DMS114 treated with DMSO at 0.1 percent for 48 hours (cell line): ENCODE measurements around the gene MFRP.

Experiments
- DNase-seq: peaks from one replicate; lab custom pipeline; 2025; ENCODE audit not compliant: unreplicated experiment; lab: John Stamatoyannopoulos, UW

Gene MFRP

DNA sequence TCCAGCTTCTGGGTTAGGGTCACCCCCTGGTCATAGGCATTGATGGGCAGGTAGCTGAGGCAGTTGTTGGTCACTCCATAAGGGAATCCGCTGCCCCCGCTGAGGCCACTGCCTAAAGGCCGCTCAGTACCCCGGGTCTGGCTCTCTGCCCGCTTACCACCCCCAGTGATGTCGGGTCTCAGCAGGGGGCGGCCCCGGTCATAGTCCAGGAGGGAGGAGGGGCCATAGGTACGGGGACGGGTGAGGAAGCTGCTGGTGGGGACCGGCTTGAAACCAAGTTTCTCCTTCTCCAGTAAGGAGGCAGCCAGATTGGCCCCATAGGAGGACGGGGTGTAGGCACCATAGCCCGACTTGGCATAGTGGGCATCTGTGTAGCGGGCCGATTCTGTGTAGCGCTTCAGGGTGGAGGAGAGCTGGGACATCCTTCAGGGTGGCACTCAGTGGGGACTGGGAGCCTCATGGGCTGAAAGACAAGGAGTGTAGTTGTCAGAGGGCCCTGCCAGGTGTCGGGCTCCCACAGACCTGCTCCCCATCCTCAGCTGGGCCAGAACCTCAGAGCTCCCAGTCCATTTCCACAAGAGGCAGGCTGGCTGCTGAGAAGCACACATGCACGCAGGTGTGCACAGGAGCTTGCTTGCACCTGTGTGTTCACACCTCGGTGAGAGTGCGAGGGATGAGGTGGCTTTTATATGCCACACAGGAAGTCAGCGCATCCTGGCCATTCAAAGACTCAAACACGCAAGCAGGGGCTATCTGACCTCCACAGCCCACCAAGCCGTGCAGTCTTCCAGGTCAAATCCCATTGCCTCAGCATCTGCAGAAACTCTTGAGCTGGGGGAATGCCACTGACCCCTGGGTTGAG is 26.8 kb upstream of the MFRP start:
- no peak for DNase-seq

DNA sequence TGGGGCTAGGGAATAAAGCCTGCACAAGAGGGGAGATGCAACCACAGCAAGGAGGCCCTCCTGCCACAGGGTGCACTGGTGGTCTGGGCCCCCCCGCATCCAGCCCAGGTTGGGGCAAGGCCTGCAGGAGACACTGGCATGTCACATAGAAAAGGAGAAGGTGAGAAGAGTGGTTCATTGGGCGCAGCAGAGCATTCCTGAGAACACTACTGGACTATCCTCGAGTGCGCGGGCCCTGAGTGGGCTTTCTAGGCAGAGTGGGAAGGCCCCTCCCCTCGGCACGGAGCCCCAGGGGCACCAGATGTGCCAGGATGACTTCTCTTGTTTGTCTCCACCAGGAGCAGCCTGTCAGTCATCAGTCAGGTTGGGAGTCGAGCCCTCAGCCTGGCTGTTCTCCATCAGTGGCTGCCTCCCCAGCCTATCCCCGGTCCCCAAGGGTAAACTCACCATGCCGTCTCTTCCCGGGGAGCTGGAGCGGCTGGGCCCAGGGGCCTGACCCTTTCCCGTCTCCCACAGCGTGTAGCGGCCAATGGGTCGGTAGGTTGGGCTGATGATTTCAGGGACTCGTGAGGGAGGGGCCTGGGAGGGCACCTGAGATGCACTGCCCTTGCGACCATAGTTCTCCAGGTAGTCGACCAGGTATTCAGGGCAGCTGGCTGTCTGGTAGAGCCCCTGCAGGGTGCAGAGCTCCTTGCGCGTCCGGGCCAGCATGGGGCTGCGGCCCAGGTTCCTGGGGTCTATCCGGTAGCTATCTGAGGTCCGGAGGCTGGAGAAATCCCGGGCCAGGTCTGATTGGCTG is 26.0 kb upstream of the MFRP start:
- no peak for DNase-seq

DNA sequence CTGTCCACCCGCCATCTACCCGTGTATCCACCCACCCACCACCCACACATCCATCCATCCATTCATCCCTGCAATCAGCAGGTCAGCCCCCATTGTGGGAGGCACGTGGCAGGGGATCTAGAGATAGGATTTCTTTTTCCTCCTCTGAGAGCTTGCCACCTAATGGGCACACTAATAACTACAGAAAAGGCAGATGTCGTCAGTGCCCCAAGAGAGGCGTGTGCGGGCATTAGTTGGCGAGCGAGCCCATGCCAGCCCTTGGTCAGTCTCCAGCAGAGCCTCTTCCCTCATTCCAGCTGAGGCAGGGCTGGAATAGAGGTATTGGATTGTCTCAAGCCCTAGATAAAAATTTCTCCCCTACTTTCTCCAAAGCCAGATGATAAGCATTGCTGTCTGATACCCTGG is 25.3 kb upstream of the MFRP start:
- no peak for DNase-seq

DNA sequence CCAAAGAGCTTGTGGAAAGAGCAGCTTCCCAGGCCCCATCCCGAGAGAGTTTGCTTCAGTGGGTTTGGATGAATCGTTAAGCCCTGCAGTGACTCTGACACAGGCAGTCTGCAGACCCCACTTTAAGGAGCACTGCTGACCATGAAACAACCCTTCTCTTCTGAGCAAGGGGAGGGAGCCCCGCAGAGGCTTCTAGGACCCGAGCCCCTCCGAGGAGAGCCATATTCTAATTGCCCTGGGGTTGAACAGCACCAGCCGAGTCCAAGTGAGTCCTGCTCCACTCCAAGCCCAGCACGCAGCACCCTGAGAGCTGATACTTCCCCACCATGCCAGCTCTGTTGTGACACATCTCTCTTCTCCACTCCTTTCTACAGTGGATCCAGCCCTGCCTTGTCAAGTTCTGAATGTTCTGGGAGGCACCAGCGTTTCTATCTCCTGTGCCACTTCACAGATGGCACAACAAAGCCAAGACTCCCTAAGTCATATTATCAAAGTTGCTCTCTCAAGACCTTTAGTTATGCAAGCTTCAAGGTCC is 24.6 kb upstream of the MFRP start:
- no peak for DNase-seq

DNA sequence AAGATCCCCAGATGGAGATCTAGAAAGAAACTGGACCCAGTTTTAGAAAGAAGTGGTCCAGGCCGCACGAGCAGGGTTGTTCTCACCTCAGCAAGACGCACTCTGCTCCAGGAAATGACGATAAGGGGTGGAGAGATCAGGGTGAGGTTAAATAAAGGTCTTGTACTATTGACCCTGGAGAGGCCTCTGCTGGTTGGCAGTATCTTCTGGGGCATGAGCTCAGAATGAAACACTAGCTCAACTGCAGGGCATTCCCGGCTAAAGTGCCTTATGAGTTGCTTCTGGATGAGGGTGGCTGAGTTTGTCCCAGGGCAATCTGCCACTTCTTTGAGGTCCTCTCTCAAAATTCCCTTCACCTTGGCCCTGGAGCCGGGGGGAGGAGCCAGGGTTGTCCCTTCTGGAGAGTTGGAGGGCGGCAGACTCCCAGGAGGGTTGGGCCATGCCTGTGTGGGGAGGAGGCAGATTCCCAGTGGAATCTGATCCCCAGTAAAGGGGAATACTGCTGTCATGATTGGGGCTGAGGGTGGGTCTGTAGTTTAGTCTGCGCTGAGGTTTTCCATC is 24.1 kb upstream of the MFRP start:
- no peak for DNase-seq

DNA sequence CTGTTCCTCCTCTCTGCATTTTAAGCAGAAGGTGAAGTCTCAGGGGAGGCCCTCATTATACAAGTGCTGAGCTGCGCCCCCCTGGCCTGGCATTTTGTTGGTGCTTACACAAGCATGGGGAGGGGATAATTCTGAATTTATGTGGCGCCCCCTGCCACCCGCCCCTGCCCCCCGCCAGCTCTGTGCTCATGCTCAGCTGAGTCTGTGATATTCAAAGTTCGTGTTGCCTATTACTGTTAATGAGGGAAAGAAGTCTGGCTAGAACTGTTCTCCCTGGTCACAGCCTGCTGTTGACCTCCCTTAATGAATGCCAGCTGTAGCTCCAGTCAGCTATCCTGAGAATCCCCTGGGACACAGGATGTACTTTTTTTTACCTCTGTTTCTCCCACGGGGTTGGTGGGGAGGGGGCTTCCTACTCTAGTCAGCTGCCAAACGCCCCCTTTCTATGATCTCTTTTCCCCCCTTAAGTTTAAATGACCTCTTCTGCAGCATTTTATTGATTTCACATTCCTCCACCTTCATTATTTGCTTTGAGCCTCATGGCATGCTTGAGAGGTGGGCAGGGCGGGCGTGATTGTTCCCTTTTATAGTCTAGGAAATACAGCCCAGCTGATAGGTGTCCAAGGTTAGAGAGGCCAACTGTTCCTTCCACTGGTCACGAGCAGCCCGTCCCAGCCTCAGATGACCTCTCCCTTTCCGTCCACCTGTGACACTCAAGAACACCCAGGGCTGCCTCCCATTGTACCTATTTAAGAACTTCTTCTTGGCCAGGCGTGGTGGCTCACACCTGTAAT is 22.8 kb upstream of the MFRP start:
- DNase-seq, result no peak

DNA sequence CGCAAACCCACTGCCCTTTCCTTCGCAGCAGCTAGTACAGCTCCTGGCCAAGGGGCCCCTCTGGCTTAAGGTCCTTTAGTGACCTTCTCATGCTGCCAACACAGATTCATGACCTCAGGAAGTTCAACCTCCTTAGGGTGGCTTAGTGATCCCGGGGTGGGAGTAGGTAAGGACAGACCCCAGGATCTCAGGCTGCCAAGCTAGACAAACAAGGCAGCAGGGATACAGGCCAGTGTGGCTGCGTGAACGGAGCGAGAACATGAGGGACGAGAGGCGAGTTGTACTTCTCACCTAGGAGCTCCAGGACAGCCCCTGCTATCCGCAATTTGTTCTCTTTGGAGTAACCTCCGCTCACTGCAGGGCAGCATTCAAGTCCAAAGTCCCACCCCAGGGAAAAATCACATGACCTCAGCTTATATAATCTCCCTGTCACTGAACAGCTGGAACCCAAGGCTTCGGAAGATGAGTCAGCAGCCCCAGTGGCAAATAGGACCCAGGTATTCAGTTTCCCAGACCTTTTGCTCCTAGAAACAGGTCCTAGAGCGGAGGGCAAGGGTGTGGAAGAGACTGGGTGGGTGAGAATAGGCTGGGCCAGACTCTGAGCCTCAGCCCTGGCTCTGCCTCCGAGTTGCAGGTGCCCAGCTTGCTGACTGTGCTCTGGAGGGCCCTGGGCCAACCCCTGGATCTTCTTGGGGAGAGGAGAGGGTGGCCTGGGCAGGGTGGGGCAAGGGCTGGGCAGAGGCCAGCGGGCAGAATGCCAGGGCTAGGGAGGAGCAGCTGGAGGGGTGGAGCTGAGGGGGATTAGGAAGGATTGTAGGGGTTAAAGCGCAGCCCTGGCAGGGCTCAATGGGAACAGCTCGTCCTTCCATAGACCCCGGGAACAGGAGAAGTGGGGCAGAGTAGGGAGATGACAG is 21.9 kb upstream of the MFRP start:
- no peak for DNase-seq

DNA sequence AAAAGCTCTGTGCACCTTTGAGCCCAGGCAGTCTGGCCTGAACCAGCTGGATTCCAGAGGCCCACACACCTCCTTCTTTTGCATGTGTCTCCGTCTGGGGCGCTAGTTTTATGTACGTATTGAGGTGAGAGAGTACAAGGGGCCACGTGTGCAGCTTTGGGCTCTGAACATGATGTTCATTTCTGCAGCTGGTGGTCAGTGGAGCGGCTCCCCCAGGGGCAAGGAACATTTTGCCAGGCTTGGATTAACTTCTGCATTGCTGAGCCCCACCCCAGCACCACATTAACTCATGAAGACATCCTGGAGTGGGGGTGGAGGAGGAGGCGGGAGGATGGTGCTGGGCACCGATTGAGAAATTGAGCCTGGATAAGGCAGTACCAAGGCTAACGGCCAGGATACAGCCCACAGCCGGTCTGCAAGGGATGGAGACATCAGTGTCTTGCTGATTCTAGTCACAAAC is 21.2 kb upstream of the MFRP start:
- no peak for DNase-seq

DNA sequence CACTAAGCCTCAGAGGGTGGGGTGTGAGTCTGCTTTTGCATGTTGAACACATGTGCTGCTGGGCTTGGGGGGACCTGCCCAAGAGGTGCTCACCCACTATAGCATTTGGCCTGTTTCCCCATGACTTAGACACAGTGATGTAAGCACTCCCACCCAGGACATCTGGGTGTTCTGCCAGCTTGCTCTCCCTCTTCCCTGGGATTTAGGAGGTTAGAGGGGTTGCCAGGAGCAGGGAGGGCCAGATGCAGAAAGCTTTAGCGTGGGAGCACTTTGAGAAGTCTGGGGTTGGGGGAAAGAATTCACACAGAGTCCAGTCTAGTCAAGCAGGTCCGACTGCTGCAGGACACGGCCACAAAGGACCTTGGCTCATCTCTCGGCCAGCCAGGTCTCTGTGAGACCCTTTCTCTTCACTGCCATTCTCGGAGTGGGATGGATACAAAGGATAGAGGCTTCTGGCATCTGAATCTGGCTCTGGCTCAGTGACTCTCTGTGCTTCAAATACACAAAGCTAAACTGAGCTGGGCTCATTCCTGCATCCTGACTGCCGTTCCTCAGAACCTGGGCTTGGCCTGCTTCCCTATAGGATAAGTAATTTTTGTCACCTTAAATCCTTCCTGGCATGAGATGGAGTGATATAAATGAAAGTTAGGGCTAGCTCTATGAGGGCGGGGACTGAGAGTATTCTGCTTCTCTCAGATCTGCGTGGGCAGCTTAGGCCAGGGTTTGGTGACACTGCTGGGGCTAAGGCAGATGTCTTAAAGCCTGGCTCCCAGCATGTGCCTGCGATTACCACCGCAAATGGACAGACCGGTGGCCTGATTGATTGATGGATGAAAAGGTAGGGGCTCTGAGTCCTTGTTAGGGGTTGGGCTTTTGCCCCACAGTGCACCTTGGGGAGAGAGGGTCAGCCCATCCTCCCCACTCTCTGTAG is 20.4 kb upstream of the MFRP start:
- DNase-seq, result no peak

DNA sequence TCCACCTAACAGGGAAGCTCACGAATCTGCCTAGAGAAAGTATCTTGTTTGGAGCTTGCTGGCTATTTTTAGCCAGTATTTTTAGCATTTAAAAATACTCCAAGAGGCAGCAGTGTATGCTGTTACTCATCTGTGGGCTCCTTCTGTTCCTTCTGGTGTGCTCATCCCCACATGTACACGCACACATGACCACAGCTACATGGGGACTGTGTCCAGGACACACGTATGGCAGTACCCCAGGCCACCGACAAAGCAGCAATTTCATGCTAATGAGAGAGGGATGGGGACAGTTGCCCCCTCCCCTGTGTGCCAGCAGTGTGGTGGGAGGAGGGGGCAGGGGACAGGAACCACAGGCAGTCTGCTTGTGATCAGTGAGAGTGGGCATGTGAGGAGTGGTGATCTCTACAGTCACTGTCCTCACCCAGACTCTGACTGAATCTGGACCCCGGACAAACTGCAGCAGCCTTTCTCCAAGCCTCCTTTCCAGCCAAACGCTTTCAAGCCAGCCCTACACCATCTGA is 18.6 kb upstream of the MFRP start:
- no peak for DNase-seq

DNA sequence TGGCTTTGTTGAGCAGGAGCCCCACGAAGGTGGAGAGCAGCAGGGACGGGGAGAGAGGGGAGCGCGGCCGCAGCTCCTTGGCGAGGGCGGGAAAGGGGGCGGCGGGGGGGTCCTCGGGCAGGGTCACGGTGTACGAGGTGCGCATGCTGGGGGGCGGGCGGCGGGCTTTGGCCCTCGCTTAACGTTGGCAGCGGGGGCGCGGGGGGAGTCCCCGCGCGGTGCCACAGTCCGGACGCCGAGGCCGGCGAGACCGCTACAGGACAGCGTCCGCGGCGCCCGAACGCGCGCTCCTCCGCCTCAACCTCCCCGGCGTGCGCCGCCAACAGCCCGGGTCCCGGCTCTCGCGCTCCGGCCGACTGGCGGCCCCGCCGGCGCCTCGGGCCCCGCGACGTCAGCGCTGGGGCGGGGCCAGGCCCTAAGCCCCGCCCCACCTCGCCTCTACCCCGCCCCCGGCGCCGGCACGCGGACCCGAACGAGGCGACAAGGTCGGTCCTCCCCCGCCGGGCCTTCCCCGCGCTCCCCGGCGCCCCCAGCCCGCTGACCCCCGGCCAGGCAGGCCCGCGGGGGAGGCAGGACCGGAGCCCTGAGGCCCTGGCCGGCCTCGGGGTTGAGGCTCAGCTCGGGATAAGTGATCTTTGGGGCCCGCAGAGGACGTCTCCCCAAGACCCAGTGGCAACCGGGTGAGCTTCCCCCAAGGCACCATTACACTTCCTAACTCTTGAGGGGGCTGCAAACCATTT is 17.5 kb upstream of the MFRP start:
- DNase-seq, result no peak

DNA sequence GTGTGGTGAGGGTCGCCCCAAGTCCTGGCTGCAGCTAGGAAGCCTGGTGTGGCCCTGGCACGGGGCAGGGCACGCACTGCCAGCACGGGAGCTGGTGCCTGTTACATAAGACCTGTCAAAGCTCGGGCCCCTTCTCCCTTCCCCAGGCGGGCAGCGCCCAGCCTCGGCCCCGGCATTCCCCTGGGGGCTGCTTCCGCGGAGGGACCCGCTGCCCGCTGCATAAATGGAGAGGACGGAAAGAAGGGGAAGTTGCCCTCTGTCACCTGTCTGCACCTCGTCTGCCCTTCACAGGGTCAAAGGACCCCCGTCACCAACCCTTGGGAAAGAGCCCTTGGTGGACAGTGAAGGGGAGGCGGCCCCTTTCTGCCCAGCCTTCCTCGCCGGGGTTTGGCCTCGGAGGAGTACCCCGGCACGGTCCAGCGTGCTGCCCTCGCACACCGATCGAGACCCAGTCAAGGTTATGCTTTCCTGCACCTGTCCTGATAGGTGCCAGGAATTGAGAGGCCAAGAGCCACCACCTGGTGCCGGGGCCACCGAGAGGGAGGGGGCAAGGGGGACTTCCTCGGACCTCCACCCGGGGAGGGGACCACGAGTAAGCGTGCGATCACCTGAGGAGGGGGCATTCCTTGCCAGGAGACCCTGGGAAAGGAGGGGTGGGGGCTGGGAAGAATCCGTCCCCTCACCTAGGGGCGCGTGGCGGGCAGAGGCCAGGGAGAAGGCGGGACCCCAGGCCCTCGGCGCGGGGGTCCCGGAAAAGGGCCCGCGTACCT is 16.8 kb upstream of the MFRP start:
- DNase-seq, result no peak

DNA sequence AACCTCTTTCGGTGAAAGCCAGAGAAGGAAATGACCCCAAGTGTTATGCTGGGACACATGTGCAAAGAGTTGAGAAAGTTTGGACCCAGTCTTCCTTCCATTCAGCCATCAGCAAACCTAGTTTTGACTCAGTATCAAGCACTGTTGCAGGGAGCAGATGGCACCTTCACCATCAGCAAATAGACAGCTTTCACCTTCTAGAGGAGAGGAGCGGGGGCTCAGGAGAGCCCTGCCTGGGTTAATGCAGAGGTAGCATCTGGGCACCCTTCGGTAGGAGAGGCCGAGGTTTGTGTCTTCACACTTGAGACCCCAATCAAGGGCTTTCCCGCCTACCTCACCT is 16.2 kb upstream of the MFRP start:
- DNase-seq, result no peak

DNA sequence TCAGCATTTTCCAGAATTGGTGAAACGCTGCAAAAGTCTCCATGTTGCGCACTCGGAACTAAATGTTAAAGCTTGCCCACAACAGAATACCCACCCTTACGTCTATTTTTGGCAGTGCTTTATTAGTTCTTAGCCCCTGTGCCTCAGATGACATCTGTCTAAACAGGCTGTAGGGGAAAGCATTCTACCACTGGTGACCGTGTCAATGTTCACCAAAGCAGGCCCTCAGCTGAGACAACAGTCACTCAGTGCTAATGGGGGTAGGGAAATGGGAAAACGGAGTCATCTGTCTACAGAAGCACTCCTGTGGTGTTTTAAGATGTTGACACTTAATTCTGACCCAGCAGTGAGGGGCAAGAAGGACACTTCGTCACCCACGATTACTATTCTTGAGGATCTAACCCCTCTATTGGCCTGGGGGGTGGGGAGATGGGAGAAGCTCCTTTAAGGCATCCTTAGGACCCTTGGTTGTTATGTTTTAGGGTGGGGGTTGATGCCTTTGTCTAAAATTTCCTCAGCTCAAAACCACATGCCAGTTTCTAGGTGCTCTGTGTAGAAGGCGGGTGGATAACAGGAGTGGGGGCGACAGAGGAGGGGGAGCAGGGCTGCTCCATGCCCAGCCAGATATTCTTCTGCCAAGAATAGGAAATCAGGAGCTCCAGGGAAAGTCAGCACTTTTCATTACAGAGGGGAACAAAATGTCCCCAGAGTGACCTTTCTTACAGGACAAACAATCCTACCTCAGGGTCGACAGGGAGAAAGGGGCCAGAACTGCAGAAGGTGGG is 15.6 kb upstream of the MFRP start:
- DNase-seq, result no peak

DNA sequence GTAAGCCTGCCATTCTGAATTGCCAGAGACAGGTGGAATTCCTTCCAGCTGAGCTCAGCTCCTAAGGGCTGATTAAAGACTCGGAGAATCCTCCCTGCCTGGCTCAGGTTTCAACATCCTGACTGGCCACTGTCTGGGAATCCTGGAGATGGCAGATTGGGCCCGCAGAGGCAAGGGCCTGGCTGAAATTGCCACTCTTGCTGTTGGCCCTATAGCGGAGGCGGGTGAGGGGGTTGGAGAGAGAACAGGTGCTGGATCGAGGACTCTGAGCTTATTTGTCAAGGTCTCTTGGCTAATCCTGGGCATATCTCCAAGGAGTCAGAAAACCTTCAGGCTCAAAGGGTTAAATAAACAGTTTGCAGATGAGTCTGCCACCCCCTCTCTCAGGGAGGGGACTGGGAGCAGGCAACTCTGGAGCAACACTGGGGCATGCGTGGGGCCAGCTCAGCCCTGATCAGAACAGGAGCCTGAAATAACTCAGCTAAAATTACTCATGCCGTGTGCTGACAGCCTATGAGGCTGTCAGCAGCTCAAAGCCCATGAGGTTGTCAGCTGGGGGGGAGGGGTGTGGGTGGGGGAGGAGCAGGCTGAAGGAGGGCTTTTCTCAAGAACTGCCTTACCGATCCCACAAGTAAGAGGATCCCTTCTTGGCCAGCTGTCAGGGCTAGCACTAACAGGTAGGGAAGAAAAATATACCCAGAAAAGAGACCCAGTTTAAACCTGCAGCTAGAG is 14.7 kb upstream of the MFRP start:
- no peak for DNase-seq
